GM10266 (cell line): ENCODE results near the gene TMEM120B.

Experiments
- DNase-seq: peaks from one replicate; pipeline ENCODE4 v3.0.0; 2012; ENCODE audit errors: extremely low spot score
- CTCF ChIP-seq: IDR thresholded peaks from 2 replicates; pipeline ENCODE4 v1.5.1; 2012; ENCODE audit warnings: mild to moderate bottlenecking, low read depth; ENCODE audit not compliant: control insufficient read depth, insufficient read depth; ENCODE audit errors: missing control alignments

TMEM120B gene

GRCh38 chr12:121823101-121823726, 110.7 kb downstream of the TMEM120B start:
- no peak for DNase-seq
- TF ChIP-seq CTCF = peak; percentile 29

- DNase-seq = no peak
- TF ChIP-seq CTCF = no peak
Measured at GRCh38 chr12:121823727-121824115, 111.2 kb downstream of the TMEM120B start.

GRCh38 chr12:121825041-121825523, 112.5 kb downstream of the TMEM120B start:
- TF ChIP-seq CTCF = no peak
- no peak for DNase-seq

GRCh38 chr12:121826318-121827150, 114.0 kb downstream of the TMEM120B start:
- TF ChIP-seq CTCF = no peak
- DNase-seq = no peak

GRCh38 chr12:121827351-121828099, 115.0 kb downstream of the TMEM120B start:
- no peak for DNase-seq
- TF ChIP-seq CTCF = no peak

- DNase-seq = no peak
- TF ChIP-seq CTCF = no peak
Measured at GRCh38 chr12:121828306-121828705, 115.8 kb downstream of the TMEM120B start.
